CD4-positive, alpha-beta T cell treated with Interleukin-6 at 100 ng/mL for 8 hours (primary cell): ENCODE measurements around the gene TAP2.
A peak's percentile ranks its signal among the peaks of the same experiment; 100 is the strongest.

ENCODE experiments used
- DNase-seq: peaks from one replicate; pipeline ENCODE4 v3.0.0-alpha.2; 2020; ENCODE audit warnings: mixed read lengths, low spot score

The TAP2 gene

DNA sequence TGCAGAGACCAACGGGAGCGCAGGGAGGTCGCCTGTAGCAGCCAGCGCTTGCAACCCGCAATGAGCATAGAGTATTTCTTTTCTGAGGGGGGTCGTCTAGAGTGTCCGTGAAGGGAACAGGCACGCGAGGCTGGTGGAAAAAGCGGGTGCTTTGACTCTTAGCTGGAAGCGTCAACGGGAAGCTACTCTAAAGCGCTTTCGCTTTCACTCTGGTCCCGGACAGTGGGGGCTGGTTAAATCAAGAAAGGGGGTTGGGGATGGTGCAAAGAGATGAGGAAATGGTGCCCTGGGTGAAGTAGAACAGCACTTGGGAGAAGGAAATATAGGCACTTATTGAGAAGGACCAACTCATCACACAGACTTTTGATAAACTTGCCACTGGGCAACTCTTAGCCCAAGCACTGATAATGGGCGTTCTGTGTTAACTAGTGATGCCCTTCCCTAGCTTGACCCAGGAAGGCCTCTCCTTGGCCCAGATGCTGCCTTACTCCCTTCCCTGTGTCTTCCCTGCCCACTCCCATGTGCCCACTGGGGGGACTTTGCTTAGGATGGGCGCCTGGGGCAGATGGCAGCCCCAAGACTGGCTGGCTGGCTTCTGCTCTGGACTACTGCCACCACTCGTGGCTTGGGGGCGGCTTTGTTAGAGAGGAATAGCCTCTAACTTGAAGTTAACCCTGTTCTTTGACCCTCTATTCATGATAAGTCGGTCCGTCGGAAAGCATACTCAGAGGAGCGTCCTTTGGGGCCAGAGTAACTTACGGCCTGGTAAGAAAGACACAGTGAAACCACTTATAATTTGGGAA is 16.0 kb upstream of the TAP2 start:
- peak; percentile 59 for DNase-seq

- peak; percentile 93 for DNase-seq
Observed at GRCh38 chr6:32853541-32854375, 15.2 kb upstream of the TAP2 start, which contains the start of the genes PSMB9 and TAP1. TSS of gene PSMB9 (plus strand) at chr6:32854192. CDS start at chr6:32854230, 38 bp downstream. TSS of gene TAP1 (minus strand) at chr6:32853704. CDS start at chr6:32853636, 68 bp downstream.

GRCh38 chr6:32852844-32853540 is 14.5 kb upstream of the TAP2 start:
- no peak for DNase-seq

DNA sequence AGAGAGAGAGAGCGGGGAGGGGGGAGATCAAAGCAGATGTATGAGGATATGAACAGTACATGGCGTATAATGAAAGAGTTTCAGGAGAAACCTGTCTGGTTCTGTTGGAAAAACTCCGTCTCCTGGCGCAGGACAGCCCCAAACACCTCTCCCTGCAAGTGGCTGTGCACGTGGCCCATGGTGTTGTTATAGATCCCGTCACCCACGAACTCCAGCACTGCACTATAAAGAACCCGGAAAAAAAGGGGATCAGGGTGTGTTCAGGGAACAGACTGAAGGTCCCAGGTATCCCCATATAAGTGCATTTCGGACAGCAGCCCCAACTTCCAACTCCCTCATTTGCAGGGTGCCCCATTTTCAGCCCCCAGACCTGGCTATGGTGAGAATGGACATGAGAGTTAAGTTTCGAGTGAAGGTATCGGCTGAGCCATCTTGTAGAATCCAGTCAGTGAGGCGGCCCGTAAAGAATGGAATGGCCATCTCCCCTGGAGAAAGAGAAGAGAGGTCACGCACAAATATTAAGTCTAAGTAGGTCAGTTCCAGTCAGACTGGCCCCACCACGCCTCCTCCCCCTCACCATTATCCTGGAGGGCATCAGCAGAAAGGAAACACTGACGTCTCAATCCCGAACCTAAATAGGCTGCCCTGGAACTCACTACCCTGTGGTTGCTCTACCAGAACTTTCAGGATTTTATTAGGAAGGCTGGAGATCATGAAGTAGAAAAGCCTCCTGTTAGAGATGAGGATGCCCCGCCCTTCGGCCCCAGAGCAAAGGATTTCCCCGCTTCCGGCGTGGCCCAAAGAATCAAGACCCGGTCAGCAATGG is 13.7 kb upstream of the TAP2 start:
- no peak for DNase-seq

- no peak for DNase-seq
Observed at GRCh38 chr6:32851025-32851424, 12.5 kb upstream of the TAP2 start.

- no peak for DNase-seq
Observed at GRCh38 chr6:32849126-32849525, 10.6 kb upstream of the TAP2 start.

DNA sequence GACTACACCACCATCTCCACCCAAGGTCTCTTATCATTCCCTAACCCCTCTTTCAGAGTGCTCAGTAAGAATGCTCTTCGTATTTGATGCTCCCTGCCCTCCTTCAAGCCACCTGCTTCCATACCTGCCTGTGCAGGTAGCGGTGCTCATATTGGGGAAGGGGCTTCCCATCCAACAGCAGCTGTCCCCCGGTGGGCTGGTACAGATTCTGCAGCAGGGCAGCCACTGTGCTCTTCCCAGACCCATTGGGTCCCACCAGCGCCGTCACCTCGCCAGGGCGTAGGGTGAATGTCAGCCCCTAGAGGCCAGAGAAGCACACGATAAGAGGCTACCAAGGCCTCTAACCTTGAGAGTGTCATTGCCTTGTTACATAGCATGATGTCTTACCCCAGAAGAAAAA is 9.3 kb upstream of the TAP2 start:
- no peak for DNase-seq

DNA sequence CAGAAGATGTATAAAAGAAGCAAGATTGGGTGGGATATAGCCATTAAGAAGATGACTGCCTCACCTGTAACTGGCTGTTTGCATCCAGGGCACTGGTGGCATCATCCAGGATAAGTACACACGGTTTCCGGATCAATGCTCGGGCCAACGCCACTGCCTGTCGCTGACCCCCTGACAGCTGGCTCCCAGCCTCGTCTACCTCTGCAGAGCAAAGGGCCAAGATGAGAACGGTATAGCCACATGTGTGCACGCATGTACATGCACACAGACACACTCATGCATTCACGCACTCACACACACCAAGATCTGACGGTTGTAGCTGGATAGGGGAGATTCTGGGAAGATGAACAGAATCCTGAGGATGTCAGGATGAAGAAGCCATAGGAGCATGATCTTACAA is 8.5 kb upstream of the TAP2 start:
- no peak for DNase-seq

GRCh38 chr6:32845384-32845884 is 6.9 kb upstream of the TAP2 start:
- peak; percentile 55 for DNase-seq

GRCh38 chr6:32844839-32845383 is 6.4 kb upstream of the TAP2 start:
- DNase-seq: peak; percentile 33

DNA sequence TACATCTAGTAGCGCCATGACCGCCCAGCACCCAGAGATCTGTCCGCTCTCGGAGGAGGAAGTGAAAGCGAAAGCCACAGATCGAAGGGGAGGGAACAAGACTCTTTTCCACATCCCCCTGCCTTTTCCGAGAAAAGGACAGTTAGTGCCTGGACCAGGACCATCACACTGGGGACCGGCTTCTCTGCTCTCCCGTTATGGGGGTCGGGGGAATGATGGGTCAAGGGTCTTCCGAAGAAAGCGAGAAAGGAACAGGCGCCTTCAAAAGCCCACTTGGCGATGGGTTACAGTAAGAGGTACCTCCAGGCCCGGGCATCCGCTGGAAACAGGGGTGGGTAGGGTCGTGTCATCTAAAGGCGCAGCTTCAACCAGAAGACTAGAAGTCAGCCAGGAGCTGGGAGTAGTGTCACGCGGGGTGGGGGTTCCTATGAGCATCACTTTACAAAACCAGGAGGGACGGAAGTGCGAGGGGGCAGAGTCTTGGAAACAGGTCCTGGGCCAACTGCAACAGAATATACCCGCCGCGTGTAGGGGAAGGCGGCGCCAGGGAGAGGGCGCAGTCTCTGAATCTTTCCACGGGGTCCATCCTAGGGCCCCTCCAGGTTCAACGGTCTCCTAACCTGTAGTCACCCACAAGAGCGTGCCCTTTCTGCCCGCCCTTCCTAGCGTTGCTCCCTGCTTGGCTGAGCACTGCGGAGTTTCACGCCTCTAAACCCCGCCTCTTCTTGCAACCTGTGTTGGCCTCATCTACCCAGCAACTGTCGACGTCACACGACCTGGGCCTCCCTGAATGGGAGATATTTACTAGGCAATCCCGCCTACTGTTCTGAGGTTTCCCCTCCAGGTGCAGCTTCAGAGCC is 5.7 kb upstream of the TAP2 start, which contains the start of gene PSMB8:
Gene PSMB8 (minus strand): TSS at position 69 of the 860 bp plus-strand sequence. CDS start 51 bp downstream, at position 18.
- DNase-seq: peak; percentile 97

DNA sequence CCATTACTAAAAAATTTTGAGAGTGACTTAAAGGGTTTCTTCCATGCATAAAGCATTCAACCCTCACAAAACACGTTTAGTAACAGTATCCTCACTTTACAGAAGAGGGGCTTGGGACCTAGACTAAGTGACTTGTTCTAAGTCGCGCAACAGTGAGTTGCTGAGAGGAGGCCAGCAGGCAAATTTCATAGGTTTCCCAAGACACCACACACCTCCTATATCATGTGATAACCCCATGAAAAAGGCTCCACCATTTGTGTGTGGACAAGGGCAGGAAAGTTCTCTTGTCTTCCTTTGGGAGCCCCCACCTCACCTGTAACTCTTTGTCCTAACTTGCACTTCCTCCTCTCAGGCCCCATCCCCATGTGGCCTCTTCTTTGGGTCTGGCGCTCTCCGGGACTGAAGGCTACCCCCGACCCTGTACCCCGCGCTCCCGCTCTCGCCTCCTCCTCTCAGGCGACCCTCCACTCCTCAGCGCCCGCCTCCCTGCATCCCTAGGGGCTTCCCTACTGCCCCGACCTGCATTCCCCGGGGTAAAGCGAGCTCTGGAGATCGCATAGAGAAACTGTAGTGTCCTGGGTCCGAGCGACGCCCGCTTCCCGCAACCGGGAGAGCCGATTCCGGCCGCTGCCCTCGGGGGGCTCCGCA is 4.9 kb upstream of the TAP2 start:
- no peak for DNase-seq

- DNase-seq: no peak
Observed at GRCh38 chr6:32842690-32843089, 4.2 kb upstream of the TAP2 start.

GRCh38 chr6:32842021-32842650 is 3.6 kb upstream of the TAP2 start:
- DNase-seq: no peak

GRCh38 chr6:32840604-32841246 is 2.2 kb upstream of the TAP2 start:
- no peak for DNase-seq

DNA sequence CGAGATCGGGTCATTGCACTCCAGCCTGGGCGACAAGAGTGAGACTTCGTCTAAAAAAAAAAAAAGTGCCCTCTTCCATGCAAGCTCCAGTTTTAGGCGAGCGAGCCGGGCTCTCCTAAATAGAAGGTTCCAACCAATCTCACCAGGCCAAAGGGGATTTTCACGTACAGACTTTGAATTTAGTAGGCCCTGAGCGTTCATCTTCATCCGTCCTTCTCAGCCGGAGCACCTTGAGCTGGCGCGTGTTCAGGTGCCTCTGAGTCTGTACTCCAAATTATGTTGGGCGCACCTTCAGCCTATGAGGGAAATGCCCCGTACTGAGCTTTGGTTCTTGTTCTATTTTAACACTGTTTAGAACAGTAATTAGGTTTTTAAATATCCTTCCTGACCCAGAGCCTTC is 817 bp upstream of the TAP2 start:
- DNase-seq: no peak

GRCh38 chr6:32837651-32838113 is 857 bp downstream of the TAP2 start:
- no peak for DNase-seq

DNA sequence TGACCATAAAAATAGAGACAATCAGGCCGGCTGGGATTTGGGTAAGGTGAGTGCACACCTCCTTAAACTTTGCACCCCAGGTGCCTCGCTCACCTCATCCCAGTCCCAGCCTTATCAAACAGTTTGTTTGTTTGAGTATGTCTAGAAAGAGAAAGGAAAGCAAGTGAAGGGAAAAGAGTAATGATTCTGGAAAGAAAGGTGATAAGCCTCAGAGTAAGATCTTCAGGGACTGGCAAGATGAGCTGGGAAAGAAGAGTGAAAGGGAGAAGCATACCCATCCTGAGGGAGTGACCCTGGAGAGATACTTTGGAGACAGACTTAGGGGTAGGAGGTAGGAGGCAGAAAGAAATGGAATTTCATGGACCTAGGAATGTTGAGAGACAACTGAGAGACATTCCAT is 1.7 kb downstream of the TAP2 start:
- no peak for DNase-seq
